Stimulated activated CD4-positive, alpha-beta T cell treated with anti-CD3 and anti-CD28 coated beads, Interleukin-4, amount 100 ng/mL, for 4 hours (primary cell): ENCODE results near the gene C1orf116.

ENCODE experiments used
- DNase-seq, 2 experiments: peaks; one replicate each; pipeline ENCODE4 v3.0.0-alpha.2; 2020

C1orf116 gene

DNA sequence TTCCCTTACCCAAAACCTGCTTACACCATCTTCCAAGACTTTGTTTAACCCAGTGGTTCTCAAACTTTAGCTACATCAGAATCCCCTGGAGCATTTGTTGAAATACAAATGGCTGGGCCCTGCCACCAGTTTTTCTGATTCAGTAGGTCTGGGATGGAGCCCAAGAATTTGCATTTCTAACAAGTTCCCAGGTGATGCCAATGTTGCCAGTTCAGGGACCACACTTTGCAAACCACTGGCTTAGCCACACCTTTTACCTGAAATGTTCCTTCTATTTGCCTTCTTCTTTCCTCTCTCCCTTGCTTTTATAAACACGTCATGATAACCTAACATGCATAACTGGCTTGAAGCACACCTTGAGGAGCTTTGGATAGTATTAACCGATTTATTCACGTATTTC, 46.2 kb downstream of the C1orf116 start:
- DNase-seq: no peak

DNA sequence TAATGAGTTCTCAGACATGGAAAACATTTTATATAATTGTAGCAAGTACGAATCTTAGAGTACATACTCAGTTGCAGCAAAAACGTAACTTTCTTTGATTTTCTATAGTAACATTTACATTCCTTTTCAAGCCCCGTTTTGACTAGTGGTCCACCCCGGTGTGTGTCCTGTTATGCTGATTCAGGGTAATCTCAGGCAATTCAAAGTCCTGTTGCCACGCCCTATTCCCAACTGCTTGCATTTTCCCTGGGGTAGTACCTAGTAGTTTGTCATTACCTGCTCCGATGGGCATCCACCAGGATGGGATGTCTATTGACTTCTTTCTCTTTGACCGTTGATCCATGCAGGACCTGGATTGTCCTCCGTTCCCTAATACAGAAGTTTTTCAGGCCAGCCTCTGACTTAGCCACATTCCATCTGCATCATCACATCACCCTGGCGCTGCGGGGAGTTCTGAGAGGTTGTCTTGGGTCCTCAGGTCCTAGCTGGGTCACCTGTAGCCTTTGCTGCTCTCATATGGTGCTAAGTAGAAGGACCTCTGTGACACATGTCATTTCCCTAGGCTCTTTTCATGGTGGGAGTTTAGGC, 47.3 kb downstream of the C1orf116 start:
- no peak for DNase-seq

DNA sequence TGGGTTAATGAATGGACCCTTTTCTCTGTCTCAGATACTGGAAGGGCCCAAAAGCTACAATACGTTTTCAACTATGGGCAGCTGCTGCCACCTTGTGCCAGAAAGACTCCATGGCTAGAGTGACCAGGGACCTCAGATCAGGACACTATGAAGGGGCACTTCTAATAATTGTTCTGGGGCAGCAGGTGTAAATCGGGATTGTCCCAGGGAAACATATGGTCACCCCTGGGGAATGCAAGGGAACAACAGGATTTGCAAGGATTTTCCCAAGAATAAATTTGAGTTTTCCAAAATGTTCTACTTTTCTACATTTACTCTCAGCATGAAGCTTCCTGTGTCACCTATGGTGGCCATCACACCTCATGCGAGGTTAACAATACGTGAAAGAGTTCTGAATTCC, 50.3 kb downstream of the C1orf116 start:
- peak; percentile 49 to 57 for DNase-seq

DNA sequence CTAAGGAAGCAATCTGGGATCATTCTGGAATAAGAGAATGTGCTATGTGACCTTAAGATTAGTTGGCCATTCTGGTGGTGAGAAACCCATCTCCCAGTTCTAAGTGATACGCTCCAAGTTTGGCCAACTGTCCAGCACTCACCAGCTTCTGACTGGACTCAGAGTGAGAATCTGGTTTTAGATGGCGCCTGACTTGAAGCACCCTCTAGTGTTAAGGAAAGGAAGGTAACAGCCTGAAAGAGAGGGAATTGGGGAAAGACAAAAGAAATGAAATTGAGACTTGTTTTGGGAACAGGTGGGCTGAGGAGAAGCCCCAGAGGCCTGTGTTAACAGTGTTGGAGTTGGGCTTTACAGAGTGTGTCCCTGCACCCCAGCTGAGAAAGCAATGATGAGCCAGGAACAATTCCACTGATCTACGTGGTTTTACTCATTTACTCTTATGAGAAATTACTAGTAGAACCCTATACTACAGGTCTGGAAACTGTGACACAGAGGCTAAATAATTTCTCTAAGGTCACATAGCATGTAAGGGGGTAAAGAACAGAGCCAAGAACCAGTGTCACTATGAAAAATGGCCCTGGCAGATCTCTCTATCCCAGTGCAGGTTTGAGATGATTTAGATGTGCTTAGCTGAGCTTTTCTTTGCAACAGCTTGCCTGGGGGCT, 53.0 kb downstream of the C1orf116 start:
- no peak for DNase-seq

DNA sequence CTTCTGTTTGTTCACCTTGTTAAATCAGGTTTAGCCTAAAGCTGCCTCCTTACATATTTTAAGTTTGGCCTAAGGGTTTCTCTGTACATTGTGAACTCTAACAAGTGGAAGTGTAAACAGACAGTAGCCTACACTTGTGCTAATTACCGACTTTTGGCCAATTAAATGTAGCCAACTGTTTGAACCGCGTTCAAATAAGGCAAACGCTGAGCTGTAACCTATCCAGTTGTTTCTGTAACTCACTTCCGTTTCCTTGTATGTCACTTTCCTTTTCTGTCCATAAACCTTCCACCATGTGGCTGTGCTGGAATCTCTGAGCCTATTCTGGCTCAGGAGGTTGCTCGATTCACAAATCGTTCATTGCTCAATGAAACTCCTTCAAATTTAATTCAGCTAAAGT, 54.3 kb downstream of the C1orf116 start:
- DNase-seq: no peak

DNA sequence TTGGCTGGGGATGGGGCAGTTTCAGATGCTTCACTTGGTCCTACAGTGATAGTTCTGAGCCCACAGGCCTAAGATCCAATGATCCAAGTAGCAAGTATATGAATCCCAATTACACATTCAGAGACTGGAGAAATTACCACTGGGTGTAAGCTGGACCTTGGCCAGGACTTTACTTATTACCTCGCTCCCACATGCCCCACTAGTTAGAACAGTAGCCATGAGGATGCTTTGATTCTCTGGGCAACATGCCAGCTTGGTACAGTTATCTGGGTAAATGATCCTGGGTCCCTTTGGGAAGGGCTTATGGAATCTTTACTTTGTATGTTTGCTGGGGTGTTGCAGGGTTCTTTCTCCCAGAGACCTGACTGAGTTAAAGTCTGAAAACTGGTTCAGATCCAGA, 57.2 kb downstream of the C1orf116 start:
- DNase-seq: no peak

DNA sequence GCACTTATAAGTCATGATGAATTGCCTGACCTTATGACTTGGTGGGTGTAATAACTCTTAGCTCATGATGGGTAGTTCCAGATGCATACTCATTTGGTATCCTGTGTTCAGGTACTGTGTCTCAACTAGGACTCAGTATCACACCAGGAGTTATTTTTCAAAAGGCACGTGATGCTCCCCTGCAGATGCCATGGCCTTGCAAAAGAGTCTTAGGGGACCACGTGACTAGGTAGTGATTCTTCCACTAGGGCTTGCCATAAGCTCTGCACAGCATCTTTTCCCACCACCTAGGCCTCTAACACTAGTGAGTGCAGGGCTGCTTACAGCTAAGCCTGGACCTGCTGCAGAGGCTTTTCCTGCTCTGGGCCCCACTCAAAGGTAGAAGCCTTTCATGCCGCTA, 58.4 kb downstream of the C1orf116 start:
- no peak for DNase-seq

DNA sequence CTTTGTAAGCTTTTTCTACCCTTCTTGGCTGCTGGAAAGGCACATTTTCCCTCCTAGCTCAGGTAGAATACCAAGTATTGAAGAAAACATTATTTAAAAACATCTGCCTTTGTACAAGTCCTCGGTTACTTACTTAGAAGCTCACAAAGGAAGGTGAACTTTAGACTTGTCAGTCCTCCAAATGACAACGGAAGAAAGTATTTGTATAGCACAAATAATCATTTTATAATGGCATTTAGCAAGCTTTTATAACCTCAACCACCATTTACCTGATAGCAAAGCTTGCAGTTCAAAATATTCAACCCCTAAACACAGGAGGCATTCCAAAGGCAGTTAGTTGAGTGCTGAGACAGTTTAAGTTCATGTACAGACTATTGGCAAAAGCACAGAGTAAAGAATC, 59.8 kb downstream of the C1orf116 start:
- DNase-seq: no peak

DNA sequence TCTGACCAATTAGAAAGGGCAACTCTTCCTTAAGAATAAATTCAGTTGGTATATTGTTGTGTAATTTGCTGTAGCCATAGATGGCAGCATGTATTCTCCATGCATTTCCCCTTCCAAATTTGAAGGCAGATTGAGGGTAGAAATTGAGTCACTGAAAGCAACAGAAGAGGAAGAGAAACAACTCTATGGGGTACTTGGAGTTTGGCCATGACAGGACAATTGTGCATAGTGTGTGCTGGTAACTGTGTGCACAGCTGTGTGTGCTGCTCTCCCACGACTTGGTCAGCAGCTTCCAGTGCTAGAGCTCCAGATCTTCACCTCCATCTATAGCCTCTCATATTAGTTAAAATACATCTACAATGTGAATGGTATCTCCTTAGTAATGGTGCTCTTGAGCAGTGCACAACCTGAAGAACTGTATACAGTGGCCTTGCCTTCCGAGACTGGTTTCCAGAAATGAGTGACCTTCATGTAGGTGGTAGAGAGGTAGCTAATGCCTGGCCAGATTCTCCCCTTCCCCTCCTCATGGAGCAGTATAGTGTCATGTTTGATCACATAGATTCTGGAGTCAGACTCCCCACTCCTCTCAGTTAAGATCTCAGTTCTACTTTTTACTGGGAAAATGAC, 61.4 kb downstream of the C1orf116 start:
- DNase-seq: no peak

DNA sequence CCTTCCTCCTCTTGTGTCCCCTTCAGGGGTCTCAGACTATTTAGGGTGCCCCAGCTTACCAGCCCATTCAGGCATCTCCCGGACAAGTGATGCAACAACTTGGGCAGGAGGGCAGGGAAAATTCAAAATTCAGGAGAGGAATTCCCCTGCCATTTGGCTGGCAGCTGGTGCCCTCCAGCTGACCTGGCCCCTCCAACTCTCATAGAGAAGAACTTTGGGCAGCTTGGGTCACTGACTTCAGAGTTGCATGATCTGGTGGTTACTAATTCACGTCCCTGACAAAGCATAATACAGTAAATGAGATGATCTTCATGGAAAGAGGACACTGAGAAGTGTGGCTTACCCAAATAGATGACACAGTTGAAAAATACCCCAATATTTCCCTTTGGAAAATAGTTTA, 62.1 kb downstream of the C1orf116 start, which contains the start of gene FCAMR:
Gene FCAMR (minus strand): TSS at position 15 of the 400 bp plus-strand sequence. CDS start 335 bp downstream, outside the sequence.
- no peak for DNase-seq

DNA sequence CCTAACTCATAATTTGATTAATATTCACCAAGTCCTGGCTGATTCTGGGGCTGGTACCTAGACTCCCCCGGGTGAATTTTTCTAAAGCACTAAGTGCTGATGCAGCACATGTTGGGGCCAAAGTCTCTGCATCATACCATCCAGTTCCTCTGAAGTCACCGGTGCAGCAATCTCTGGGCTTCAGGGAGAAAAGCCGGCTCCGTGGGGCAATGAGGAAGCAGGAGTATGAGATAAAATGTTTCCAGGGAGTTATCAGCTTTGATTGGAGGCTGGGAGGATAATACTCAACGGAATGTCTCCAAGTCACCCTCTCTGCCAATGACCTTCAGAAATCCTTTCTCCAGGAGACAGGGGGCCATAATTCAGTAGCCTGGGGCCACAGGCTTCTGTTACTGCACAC, 63.5 kb downstream of the C1orf116 start:
- no peak for DNase-seq
